Heart left ventricle (tissue), 16 donors: ENCODE data around the gene FAM131A. TPM values are rescaled to one million over a fixed set of nuclear protein-coding genes. Genes with fewer than 3 reads are reported as not detected.

Experiments
- ATAC-seq, 4 donors: fragments of 200-7000 bp; cut with Tn5 transposase; one replicate each; pipeline ENCODE4 v1.9.1; 2020 to 2022; ENCODE audit warnings: moderate library complexity in 4 of 4, mild to moderate bottlenecking in 3 of 4, moderate number of reproducible peaks in 1 of 4
- DNase-seq, 5 donors: peaks; one replicate each; pipeline ENCODE4 v3.0.0-alpha.2; 2020
- H3K27ac ChIP-seq, 12 donors: fragments of 200-600 bp; sonication (generic) in 4 of 12; one replicate each; pipeline versions ENCODE4 v1.5.0 to v1.8.0; 2016 to 2022; ENCODE audit warnings: mild to moderate bottlenecking in 2 of 12
- H3K27me3 ChIP-seq, 9 donors: fragments of 200-600 bp; sonication (generic) in 2 of 9; one replicate each; pipeline versions ENCODE4 v1.5.1 to v1.8.0; 2016 to 2022; ENCODE audit warnings: mild to moderate bottlenecking in 3 of 9
- H3K36me3 ChIP-seq, 9 donors: fragments of 200-600 bp; sonication (generic) in 2 of 9; one replicate each; pipeline versions ENCODE4 v1.5.0 to v1.8.0; 2018 to 2022; ENCODE audit warnings: mild to moderate bottlenecking in 2 of 9
- H3K4me1 ChIP-seq, 12 donors: fragments of 200-600 bp; sonication (generic) in 4 of 12; one replicate each; pipeline versions ENCODE4 v1.5.0 to v1.8.0; 2016 to 2022; ENCODE audit warnings: mild to moderate bottlenecking in 3 of 12
- H3K4me3 ChIP-seq, 12 donors: fragments of 200-600 bp; sonication (generic) in 4 of 12; one replicate each; pipeline versions ENCODE4 v1.5.0 to v1.8.0; 2017 to 2022; ENCODE audit warnings: mild to moderate bottlenecking in 9 of 12, moderate library complexity in 4 of 12
- H3K9me3 ChIP-seq, 12 donors: fragments of 200-600 bp; sonication (generic) in 4 of 12; one replicate each; pipeline versions ENCODE4 v1.5.0 to v1.8.0; 2016 to 2022; ENCODE audit warnings: mild to moderate bottlenecking in 1 of 12
- POLR2A ChIP-seq, 2 donors: fragments of 450-650 bp; IDR thresholded peaks; one replicate each; pipeline ENCODE4 v1.6.1; 2017; ENCODE audit warnings: antibody characterized with exemption in 2 of 2, mild to moderate bottlenecking in 2 of 2, moderate library complexity in 2 of 2
- WGBS, 4 donors: extraction: QIAGEN DNeasy Blood & Tissue Kit in 2 of 4; methylation state at CpG; one replicate each; pipeline versions ENCODE4 v1.1.5 to v1.1.7; 2013 to 2018; 5-methylcytosine and 5-hydroxymethylcytosine counted together
- intact Hi-C, 10 donors: fragments of 100-400 bp; cut with DNase I; formaldehyde crosslinking; loops; one replicate each; pipeline versions ENCODE4 v1.11.1 to v1.14.2; 2022
- polyA plus RNA-seq, 2 donors: library from polyadenylated mRNA; stranded (reverse); fragments of 200-250 nt; gene quantifications; one replicate each; pipeline ENCODE4 v1.2.3, GENCODE V29; 2013
- total RNA-seq, 9 donors: library from RNA; depleted of rRNA in 2 of 9; stranded (reverse); fragments of >200 nt in 2 of 9; fragmentation: NEBNext Ultra II Directional in 3 of 9; extraction: Animal tissue kit (Norgen Biotek cat#: 25700) in 3 of 9; gene quantifications; one replicate each; pipeline versions ENCODE4 v1.1.0 to v1.2.4, GENCODE V29; 2016 to 2023
- TF ChIP-seq, protein P1 (sequence below), 12 donors: fragments of 200-600 bp; sonication (generic) in 4 of 12; IDR thresholded peaks; one replicate each; pipeline versions ENCODE4 v1.5.0 to v1.8.0; 2018 to 2022; ENCODE audit warnings: antibody characterized with exemption in 12 of 12, mild to moderate bottlenecking in 5 of 12
- donor health status: ischemic (EF 13 %, LVEDD 7.1; RV severe dilation, severe dysfunction).
- donor health status: healthy with polysubstance abuse.
- donor health status: DM: no; HTN: yes; CAD: no.
- donor health status: DM: no; HTN: no; CAD: no.
- donor health status: ischemic (EF 25% LVEDD 6.9; RV normal size, moderate dysfunction).
- donor health status: ischemic (EF 25% LVEDD 5.7; RV mildly dilated, moderate dysfunction).
- donor health status: healthy.
- donor health status: DM: yes; HTN: yes; CAD: no.
- donor health status: ischemic (EF 35%, LVEDD 5.7; RV mildly dilated, moderate dysfunction).
- donor health status: nonischemic (EF 11% LVEDD 7.7; RV severe dilation, severe dysfunction).
- donor health status: DM: yes; HTN: yes; CAD: no.
- donor health status: PGD.
- donor health status: ischemic (EF 29% LVEDD 5.4; RV normal size, mild dysfunction).
- donor health status: nonischemic (EF 23%, LVEDD 6.1; RV moderate dilation, normal function).

FAM131A gene
- total and polyA plus RNA-seq, 11 donors, result 21.9 to 53.2 (median 30.9) TPM

DNA sequence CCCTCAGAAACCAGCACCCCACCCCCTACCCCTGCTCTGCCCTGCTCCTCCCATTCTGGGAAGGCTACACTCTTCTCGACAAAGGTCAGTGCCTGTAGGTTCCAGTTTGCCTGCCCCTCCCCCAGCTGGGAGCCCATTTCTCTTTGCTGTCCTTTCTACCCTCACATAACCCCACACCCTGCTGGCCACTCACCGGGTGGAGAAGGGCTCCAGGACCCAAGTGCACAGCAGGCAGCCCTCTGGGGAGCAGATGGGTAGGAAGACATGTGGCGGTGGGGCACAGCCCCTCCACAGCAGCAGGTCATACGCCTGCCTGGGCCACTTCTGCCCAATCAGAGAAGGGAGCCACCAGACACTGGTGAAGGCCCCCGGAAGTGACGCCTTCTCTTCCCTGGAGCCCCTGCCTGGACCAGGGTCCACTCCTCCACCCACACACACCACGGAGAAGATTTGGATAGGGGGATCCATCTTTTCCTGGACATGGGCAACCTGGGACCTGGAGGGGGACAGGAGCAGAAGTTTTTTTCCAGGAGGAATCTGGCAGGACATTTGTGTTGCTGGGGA is 40.6 kb downstream of the FAM131A start, which contains the start of gene THPO:
Gene THPO, minus strand, starts transcription at position 326 of the 564 bp plus-strand sequence. CDS start 1,948 bp downstream, outside the sequence.
- Histone ChIP-seq H3K4me1 (peaks cover 0 to 42% (median 28%) of the 10 kb centered on the region in 12 donors), H3K27me3 (peaks cover 0 to 60% (median 31%) of the 10 kb centered on the region in 9 donors), H3K27ac (peak within 1 kb of the TSS in 11 of 12 donors; percentile 57 to 86 (median 73)), H3K9me3 (no peaks in the 10 kb centered on the region), H3K36me3 (peaks cover 0 to 5% (median 0%) of the 10 kb centered on the region in 9 donors), H3K4me3 (peak within 1 kb of the TSS in 2 of 12 donors; percentile 52 to 58)
- WGBS, 4 donors, result 64 to 68% (median 66%) methylated on average over 7 of the region's 7 CpGs
- no peak for TF ChIP-seq POLR2A (IDR thresholded peaks at IDR 0.05)
- TF ChIP-seq, protein P1, sequence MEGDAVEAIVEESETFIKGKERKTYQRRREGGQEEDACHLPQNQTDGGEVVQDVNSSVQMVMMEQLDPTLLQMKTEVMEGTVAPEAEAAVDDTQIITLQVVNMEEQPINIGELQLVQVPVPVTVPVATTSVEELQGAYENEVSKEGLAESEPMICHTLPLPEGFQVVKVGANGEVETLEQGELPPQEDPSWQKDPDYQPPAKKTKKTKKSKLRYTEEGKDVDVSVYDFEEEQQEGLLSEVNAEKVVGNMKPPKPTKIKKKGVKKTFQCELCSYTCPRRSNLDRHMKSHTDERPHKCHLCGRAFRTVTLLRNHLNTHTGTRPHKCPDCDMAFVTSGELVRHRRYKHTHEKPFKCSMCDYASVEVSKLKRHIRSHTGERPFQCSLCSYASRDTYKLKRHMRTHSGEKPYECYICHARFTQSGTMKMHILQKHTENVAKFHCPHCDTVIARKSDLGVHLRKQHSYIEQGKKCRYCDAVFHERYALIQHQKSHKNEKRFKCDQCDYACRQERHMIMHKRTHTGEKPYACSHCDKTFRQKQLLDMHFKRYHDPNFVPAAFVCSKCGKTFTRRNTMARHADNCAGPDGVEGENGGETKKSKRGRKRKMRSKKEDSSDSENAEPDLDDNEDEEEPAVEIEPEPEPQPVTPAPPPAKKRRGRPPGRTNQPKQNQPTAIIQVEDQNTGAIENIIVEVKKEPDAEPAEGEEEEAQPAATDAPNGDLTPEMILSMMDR (IDR thresholded peaks at IDR 0.05), result no peak
- DNase-seq, result peak in 2 of 5 donors; percentile 31 to 56
- ATAC-seq, result peak in 1 of 4 donors; percentile 10
- intact Hi-C loops, result loop anchor here in 4 of 10 donors (5.0 to 10.0 kb wide), 3 partner anchors 137 to 397 kb away; no protein-coding TSS in a partner anchor

DNA sequence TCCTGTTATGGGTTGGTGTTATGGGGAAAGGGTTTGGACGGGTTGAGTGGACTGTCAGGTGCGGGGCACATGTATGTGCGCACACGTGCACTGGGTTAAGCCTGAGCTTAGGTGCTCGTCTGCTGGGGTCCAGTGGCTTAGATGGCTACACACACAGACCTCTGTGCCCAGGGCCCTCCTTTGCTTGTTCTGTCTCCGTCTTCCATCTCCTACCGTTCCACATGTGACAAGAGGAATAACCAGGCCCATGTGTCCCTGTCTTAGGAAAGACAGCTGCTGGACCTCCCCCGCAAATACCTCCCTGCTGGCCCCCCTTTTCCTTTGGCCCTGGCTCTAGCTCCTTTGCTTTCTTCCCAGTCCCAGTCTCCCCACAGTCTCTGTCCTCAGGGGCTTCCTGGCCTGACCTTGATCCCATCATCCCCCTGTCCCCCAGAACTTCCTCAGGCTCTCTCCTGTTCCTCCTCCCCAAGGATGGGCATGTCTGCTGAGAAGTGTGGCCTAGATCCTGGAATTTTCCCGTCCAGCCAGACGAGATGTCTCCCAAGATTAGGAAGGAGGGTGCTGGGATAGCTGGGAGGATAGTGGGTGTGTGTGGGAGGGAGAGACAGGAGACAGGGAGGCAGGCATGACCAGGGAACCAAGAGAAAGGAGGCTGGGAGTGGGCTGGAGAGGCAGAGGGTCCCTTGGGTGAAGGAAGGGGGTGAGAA is 41.4 kb downstream of the FAM131A start:
- H3K4me3 ChIP-seq, result peak overlapping the region in 8 of 12 donors; percentile 32 to 74 (median 52)
- H3K27ac ChIP-seq, result peak overlapping the region in 11 of 12 donors; percentile 57 to 86 (median 73)
- no peak for DNase-seq
- intact Hi-C loops, result loop anchor here in 4 of 10 donors (5.0 to 10.0 kb wide), 3 partner anchors 136 to 396 kb away; no protein-coding TSS in a partner anchor
- H3K36me3 ChIP-seq, result peaks cover 0 to 5% (median 0%) of the 10 kb centered on the region in 9 donors
- ATAC-seq, result peak in 3 of 4 donors; percentile 13 to 30 (median 23)
- TF ChIP-seq, protein P1 (IDR thresholded peaks at IDR 0.05), result no peak
- no peak for TF ChIP-seq POLR2A (IDR thresholded peaks at IDR 0.05)
- H3K4me1 ChIP-seq, result peaks cover 0 to 42% (median 27%) of the 10 kb centered on the region in 12 donors
- 61 to 76% (median 70%) methylated on average over 10 of the region's 10 CpGs for WGBS, 4 donors
- peaks cover 0 to 60% (median 31%) of the 10 kb centered on the region in 9 donors for H3K27me3 ChIP-seq
- H3K9me3 ChIP-seq, result no peaks in the 10 kb centered on the region

DNA sequence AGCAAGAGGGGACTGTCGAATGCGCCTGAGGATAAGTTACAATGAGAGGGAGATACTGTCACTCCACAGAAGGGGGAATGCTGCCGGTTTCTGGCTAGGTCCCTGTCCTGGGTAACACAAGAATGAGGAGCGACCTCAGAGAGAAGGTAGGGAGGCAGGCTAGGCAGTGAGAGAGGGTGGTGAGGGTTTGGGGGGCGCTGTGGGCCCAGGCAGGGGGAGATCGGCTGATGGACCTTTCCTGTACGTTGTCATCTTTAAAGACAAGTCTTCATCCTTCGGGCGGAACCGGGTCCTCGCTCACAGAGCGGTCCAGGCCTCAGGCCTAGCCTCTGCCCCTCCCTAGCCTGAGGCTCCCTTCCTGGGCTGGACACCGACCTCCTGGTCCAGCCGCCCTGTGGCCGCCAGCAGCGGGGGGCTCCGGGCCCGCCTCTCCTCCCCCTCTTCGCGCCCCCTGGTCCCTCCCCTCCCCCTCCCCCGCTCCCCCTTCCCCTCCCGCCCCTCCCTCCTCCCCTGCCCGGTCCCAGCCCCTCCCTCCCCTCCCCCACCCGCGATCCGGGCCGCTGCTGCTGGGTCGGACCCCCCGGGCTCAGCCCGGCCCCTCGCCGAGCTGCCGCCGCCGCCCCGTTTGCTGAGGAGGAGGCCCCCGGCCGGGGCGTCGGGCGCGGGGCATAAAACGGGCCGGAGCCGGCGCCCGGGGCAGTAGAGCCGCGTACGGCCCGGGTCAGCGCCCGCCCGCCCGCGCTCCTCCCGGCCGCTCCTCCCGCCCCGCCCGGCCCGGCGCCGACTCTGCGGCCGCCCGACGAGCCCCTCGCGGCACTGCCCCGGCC is 42.2 kb downstream of the FAM131A start, which contains the start of gene CHRD:
Gene CHRD, plus strand, starts transcription at position 697 of the 827 bp plus-strand sequence. CDS start 265 bp downstream, outside the sequence.
- peak within 1 kb of the TSS; percentile 28 to 74 (median 54) for H3K4me3 ChIP-seq
- no peak for TF ChIP-seq POLR2A (IDR thresholded peaks at IDR 0.05)
- TF ChIP-seq, protein P1 (IDR thresholded peaks at IDR 0.05), result no peak
- H3K4me1 ChIP-seq, result peaks cover 0 to 42% (median 27%) of the 10 kb centered on the region in 12 donors
- H3K9me3 ChIP-seq, result no peaks in the 10 kb centered on the region
- intact Hi-C loops, result loop anchor here in 4 of 10 donors (5.0 to 10.0 kb wide), 3 partner anchors 135 to 395 kb away; no protein-coding TSS in a partner anchor
- ATAC-seq, result peak; percentile 32 to 63 (median 58)
- peak in 2 of 5 donors; percentile 45 to 61 for DNase-seq
- 11 to 49% (median 29%) methylated on average over 16 to 64 of the region's 71 CpGs for WGBS, 4 donors
- H3K36me3 ChIP-seq, result peaks cover 0 to 5% (median 0%) of the 10 kb centered on the region in 9 donors
- H3K27ac ChIP-seq, result peak within 1 kb of the TSS; percentile 47 to 86 (median 73)
- H3K27me3 ChIP-seq, result peaks cover 0 to 60% (median 31%) of the 10 kb centered on the region in 9 donors
